B cell (primary cell): Measurements from ENCODE around the gene ARIH2. TPM values are rescaled to one million over a fixed set of nuclear protein-coding genes. Genes with fewer than 3 reads are reported as not detected.

Experiments used
- ATAC-seq: fragments of 200-7000 bp; cut with Tn5 transposase; one replicate; pipeline ENCODE4 v1.10.0; 2021; ENCODE audit warnings: low read depth, mild to moderate bottlenecking, moderate number of reproducible peaks, moderate library complexity
- CTCF ChIA-PET: fragments of 350-600 bp; sonication (Branson Sonifier 250); formaldehyde crosslinking; loops from one replicate; lab custom pipeline; 2021; ENCODE audit warnings: antibody characterized with exemption, inconsistent platforms; lab: Charles Lee
- POLR2A ChIA-PET: fragments of 350-600 bp; sonication (Branson Sonifier 250); formaldehyde crosslinking; loops from one replicate; lab custom pipeline; 2021; ENCODE audit warnings: antibody characterized with exemption; lab: Charles Lee
- DNase-seq: peaks from one replicate; pipeline ENCODE4 v3.0.0; 2013
- H2AFZ ChIP-seq: 2 replicates; pipeline ENCODE4 v1.6.1; 2012; ENCODE audit warnings: mild to moderate bottlenecking, low read depth, low read length; ENCODE audit not compliant: insufficient read depth, poor library complexity, severe bottlenecking
- H3K27ac ChIP-seq, 2 donors: 1 replicate in 1 of 2; 2 replicates in 1 of 2; pipeline ENCODE4 v1.5.1; 2012 to 2013; ENCODE audit warnings: low read length in 2 of 2, mild to moderate bottlenecking in 2 of 2, moderate library complexity in 1 of 2
- H3K27me3 ChIP-seq, 4 experiments: fragments of 200-600 bp in 1 of 4; sonication (generic) in 1 of 4; replicated peaks in 1 of 4; 1 replicate in 2 of 4; 2 replicates in 2 of 4; pipeline versions ENCODE4 v1.6.1 to v1.7.0; 2013 to 2016; ENCODE audit warnings: low read length in 3 of 4, mild to moderate bottlenecking in 2 of 4, mixed read lengths in 1 of 4, moderate library complexity in 1 of 4; ENCODE audit not compliant: insufficient read depth in 4 of 4, control insufficient read depth in 3 of 4; ENCODE audit errors: control extremely low read depth in 1 of 4
- H3K36me3 ChIP-seq, 2 experiments: replicated peaks in 1 of 2; 1 replicate in 1 of 2; 2 replicates in 1 of 2; pipeline versions ENCODE4 v1.6.1 to v1.7.1; 2013; ENCODE audit warnings: low read length in 1 of 2; ENCODE audit not compliant: insufficient read depth in 2 of 2, control insufficient read depth in 1 of 2; ENCODE audit errors: control extremely low read depth in 1 of 2, extremely low read depth in 1 of 2
- H3K4me1 ChIP-seq, 2 donors: fragments of 200-600 bp in 1 of 2; sonication (generic) in 1 of 2; 1 replicate in 1 of 2; 2 replicates in 1 of 2; pipeline versions ENCODE4 v1.5.1 to v1.6.1; 2013 to 2017; ENCODE audit warnings: low read length in 2 of 2; ENCODE audit not compliant: control insufficient read depth in 2 of 2, insufficient read depth in 2 of 2
- H3K4me2 ChIP-seq: replicated peaks from 2 replicates; pipeline ENCODE3; 2012; ENCODE audit warnings: mild to moderate bottlenecking, low read depth, low read length; ENCODE audit not compliant: poor library complexity, severe bottlenecking
- H3K4me3 ChIP-seq, 5 experiments: fragments of 200-600 bp in 1 of 5; sonication (generic) in 1 of 5; 1 replicate in 3 of 5; 2 replicates in 2 of 5; pipeline versions ENCODE4 v1.5.1 to v1.7.0; 2011 to 2016; ENCODE audit warnings: low read length in 4 of 5, mild to moderate bottlenecking in 4 of 5, low read depth in 2 of 5, control low read depth in 1 of 5, moderate library complexity in 1 of 5; ENCODE audit not compliant: insufficient read depth in 1 of 5; ENCODE audit errors: control extremely low read depth in 1 of 5, extremely low read depth in 1 of 5
- H3K79me2 ChIP-seq: fragments of 200-600 bp; sonication (generic); one replicate; pipeline ENCODE4 v1.6.0; 2016; ENCODE audit warnings: low read length; ENCODE audit not compliant: control insufficient read depth, insufficient read depth
- H3K9ac ChIP-seq: fragments of 200-600 bp; sonication (generic); 2 replicates; pipeline ENCODE4 v1.6.1; 2017; ENCODE audit warnings: mild to moderate bottlenecking, low read length, moderate library complexity
- H3K9me3 ChIP-seq, 3 donors: one replicate each; pipeline versions ENCODE4 v1.6.1 to v1.7.1; 2013; ENCODE audit warnings: low read length in 2 of 3; ENCODE audit not compliant: control insufficient read depth in 2 of 3, insufficient read depth in 1 of 3; ENCODE audit errors: control extremely low read depth in 1 of 3
- H4K20me1 ChIP-seq: 2 replicates; pipeline ENCODE4 v1.6.0; 2012; ENCODE audit warnings: mild to moderate bottlenecking, low read length; ENCODE audit not compliant: insufficient read depth, control insufficient read depth, poor library complexity, severe bottlenecking
- H3K27ac Mint-ChIP-seq: one replicate; pipeline ENCODE4 v1.8.0; 2021; ENCODE audit warnings: mixed read lengths
- H3K27me3 Mint-ChIP-seq: one replicate; pipeline ENCODE4 v1.8.0; 2021; ENCODE audit warnings: mixed read lengths
- H3K4me1 Mint-ChIP-seq: one replicate; pipeline ENCODE4 v1.8.0; 2021; ENCODE audit warnings: mixed read lengths
- H3K4me3 Mint-ChIP-seq: one replicate; pipeline ENCODE4 v1.8.0; 2021; ENCODE audit warnings: mixed read lengths
- H3K9me3 Mint-ChIP-seq: one replicate; pipeline ENCODE4 v1.8.0; 2022; ENCODE audit warnings: mixed read lengths; ENCODE audit not compliant: insufficient read depth
- EZH2 ChIP-seq: IDR thresholded peaks from 2 replicates; pipeline ENCODE4 v1.6.1; 2012; ENCODE audit warnings: borderline replicate concordance, low read depth, mild to moderate bottlenecking, moderate library complexity, low read length; ENCODE audit not compliant: insufficient read depth, poor library complexity, severe bottlenecking
- WGBS: methylation state at CpG from one replicate; pipeline ENCODE4 v1.1.5; 2013; ENCODE audit warnings: missing lambda C conversion rate; ENCODE audit not compliant: insufficient coverage; 5-methylcytosine and 5-hydroxymethylcytosine counted together
- intact Hi-C: fragments of 100-400 bp; cut with micrococcal nuclease; formaldehyde crosslinking; loops from one replicate; pipeline ENCODE4 v1.10.0; 2022
- polyA plus RNA-seq: library from polyadenylated mRNA; depleted of rRNA; stranded (reverse); fragments of >200 nt; gene quantifications from 2 replicates; pipeline ENCODE4 v1.2.3, GENCODE V29; 2012
- total RNA-seq, 2 donors: library from RNA; stranded (reverse); fragments of 120-200 nt in 1 of 2; gene quantifications; 1 replicate in 1 of 2; 2 replicates in 1 of 2; pipeline versions ENCODE4 v1.2.3 to v1.2.4, GENCODE V29; 2013 to 2022
- TF ChIP-seq, protein P1 (sequence below): fragments of 200-600 bp; IDR thresholded peaks from one replicate; pipeline ENCODE4 v1.8.0; 2022; ENCODE audit warnings: antibody characterized with exemption, mild to moderate bottlenecking

ARIH2 gene
- total and polyA plus RNA-seq, 2 donors (not counting 1 experiment from before 2014, with no cell fraction given) = 114 to 148 TPM

DNA sequence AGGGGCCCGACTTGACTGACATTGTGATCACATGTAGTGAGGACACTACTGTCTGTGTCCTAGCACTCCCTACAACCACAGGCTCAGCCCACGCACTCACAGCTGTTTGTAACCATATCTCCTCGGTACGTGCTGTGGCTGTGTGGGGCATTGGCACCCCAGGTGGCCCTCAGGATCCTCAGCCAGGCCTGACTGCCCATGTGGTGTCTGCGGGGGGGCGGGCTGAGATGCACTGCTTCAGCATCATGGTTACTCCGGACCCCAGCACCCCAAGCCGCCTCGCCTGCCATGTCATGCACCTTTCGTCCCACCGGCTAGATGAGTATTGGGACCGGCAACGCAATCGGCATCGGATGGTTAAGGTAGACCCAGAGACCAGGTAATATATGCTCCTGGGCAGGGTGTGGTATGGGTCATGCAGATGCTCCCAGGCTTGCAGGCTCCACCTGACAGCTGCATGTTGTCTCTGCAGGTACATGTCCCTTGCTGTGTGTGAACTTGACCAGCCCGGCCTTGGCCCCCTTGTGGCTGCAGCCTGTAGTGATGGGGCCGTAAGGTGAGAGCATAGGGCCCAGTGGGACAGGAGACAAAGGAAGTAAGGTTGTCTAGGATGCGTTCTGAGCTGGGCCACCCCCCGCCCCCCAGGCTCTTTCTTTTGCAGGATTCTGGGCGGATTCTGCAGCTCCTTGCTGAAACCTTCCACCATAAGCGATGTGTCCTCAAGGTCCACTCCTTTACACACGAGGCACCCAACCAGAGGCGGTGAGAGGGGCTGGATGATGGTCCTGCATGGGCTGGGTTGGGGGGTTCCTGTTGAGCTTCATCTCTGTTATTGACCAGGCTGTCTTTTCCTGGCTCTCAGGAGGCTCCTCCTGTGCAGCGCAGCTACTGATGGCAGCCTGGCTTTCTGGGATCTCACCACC lies 95.4 kb downstream of the ARIH2 start:
- ChIA-PET POLR2A (interaction anchor here (0.6 kb wide), 1 partner anchor 81 kb away, joined by 3 read pairs; no protein-coding TSS in a partner anchor), CTCF (interaction anchor here (0.6 to 5.6 kb wide), 5 partner anchors 9 to 65 kb away, joined by 3 to 69 read pairs (median 6); partner anchors contain the start of genes NDUFAF3 and P4HTM)
- H3K4me3 Mint-ChIP-seq = no peak overlapping the region
- H3K79me2 ChIP-seq = peaks cover 46% of the 10 kb centered on the region
- H3K4me1 ChIP-seq = peaks cover 10 to 14% of the 10 kb centered on the region in 2 donors
- intact Hi-C loops = no loop called here
- DNase-seq (peak; percentile 64), ATAC-seq (peak; percentile 48)
- TF ChIP-seq EZH2 = no peak
- TF ChIP-seq, protein P1, sequence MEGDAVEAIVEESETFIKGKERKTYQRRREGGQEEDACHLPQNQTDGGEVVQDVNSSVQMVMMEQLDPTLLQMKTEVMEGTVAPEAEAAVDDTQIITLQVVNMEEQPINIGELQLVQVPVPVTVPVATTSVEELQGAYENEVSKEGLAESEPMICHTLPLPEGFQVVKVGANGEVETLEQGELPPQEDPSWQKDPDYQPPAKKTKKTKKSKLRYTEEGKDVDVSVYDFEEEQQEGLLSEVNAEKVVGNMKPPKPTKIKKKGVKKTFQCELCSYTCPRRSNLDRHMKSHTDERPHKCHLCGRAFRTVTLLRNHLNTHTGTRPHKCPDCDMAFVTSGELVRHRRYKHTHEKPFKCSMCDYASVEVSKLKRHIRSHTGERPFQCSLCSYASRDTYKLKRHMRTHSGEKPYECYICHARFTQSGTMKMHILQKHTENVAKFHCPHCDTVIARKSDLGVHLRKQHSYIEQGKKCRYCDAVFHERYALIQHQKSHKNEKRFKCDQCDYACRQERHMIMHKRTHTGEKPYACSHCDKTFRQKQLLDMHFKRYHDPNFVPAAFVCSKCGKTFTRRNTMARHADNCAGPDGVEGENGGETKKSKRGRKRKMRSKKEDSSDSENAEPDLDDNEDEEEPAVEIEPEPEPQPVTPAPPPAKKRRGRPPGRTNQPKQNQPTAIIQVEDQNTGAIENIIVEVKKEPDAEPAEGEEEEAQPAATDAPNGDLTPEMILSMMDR = peak; percentile 56
- H3K4me2 ChIP-seq = no peak overlapping the region
- H4K20me1 ChIP-seq = peaks cover 52% of the 10 kb centered on the region
- peaks cover 1 to 42% of the 10 kb centered on the region in 2 experiments for H3K36me3 ChIP-seq
- no peaks in the 10 kb centered on the region for H3K9me3 ChIP-seq
- no peaks in the 10 kb centered on the region for H3K27me3 ChIP-seq
- H3K9ac ChIP-seq = no peak overlapping the region
- no peak overlapping the region for H3K4me3 ChIP-seq
- H3K4me1 Mint-ChIP-seq = peaks cover 32% of the 10 kb centered on the region
- H2AFZ ChIP-seq = no peak overlapping the region
- H3K27ac Mint-ChIP-seq = no peak overlapping the region
- 87% methylated on average over 21 of the region's 24 CpGs for WGBS
- H3K27ac ChIP-seq = no peak overlapping the region
- no peaks in the 10 kb centered on the region for H3K9me3 Mint-ChIP-seq
- no peaks in the 10 kb centered on the region for H3K27me3 Mint-ChIP-seq

DNA sequence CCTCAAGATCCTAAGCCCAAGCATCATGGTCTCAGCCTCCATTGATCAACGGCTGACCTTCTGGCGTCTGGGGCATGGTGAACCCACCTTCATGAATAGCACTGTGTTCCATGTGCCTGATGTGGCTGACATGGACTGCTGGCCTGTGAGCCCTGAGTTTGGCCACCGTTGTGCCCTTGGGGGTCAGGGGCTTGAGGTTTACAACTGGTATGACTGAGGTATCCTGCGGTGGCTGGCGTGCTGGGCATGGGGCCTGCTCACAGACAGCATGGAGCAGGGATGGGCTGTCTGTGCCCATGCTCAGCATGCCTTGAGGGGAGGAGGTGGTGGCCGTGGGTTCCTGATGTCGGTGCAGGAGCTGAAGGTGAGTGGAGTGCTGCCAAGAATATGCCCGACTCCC lies 96.4 kb downstream of the ARIH2 start:
- peak overlapping the region; percentile 10 for H3K4me3 Mint-ChIP-seq
- intact Hi-C loops = no loop called here
- Histone ChIP-seq H3K4me1 (peaks cover 18 to 24% of the 10 kb centered on the region in 2 donors), H4K20me1 (peaks cover 46% of the 10 kb centered on the region), H3K9ac (no peak overlapping the region), H3K4me2 (no peak overlapping the region), H3K4me3 (no peak overlapping the region), H3K27me3 (no peaks in the 10 kb centered on the region), H2AFZ (no peak overlapping the region), H3K36me3 (peaks cover 1 to 42% of the 10 kb centered on the region in 2 experiments), H3K79me2 (peaks cover 43% of the 10 kb centered on the region), H3K9me3 (no peaks in the 10 kb centered on the region), H3K27ac (no peak overlapping the region)
- no peaks in the 10 kb centered on the region for H3K9me3 Mint-ChIP-seq
- peaks cover 33% of the 10 kb centered on the region for H3K4me1 Mint-ChIP-seq
- ATAC-seq (no peak), DNase-seq (no peak)
- TF ChIP-seq, protein P1 = no peak
- TF ChIP-seq EZH2 = no peak
- H3K27me3 Mint-ChIP-seq = no peaks in the 10 kb centered on the region
- peak overlapping the region; percentile 12 for H3K27ac Mint-ChIP-seq
- ChIA-PET CTCF (interaction anchor here (1.5 to 5.6 kb wide), 3 partner anchors 8 to 28 kb away, joined by 5 to 69 read pairs (median 6); partner anchors contain the start of genes P4HTM and WDR6), POLR2A (no interaction called here)
- 92% methylated on average over 5 of the region's 8 CpGs for WGBS
